NCI-H146 (cell line): ENCODE measurements around the gene SMAD5.
A peak's percentile ranks its signal among the peaks of the same experiment; 100 is the strongest.

ENCODE experiments used
- DNase-seq: peaks from one replicate; lab custom pipeline; 2025; lab: John Stamatoyannopoulos, UW

Gene SMAD5

DNA sequence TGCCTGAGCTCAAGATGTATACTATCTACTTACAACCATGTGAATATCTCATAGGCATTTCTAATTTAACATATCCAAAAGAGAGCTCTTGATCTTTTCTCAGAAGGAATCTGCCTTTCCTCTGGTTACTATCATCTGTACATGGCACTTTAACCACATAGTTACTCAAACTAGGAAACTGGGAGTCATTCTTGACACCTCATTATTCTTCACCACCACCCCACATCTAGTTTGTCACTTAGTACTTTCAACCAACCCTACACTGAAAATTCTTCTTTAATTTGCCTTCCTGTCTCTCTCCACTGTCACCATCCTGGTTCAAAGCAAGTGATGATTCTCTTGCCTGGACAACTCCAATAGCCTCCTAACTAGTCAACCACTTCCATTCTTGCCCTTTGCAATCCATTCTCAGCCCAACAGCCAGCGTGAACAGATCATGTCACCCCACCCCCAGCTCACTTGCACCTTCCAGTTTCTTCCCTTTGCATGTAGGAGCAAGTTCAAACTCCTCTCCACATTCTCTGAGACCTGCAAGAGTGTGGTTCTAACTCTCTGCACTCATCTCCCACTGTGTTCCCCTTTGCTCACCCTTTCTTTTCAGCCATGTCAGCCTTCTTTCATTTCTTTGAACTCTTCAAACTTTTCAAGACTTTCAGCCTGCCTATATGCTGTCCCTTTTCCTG is 17.3 kb upstream of the SMAD5 start:
- no peak for DNase-seq

DNA sequence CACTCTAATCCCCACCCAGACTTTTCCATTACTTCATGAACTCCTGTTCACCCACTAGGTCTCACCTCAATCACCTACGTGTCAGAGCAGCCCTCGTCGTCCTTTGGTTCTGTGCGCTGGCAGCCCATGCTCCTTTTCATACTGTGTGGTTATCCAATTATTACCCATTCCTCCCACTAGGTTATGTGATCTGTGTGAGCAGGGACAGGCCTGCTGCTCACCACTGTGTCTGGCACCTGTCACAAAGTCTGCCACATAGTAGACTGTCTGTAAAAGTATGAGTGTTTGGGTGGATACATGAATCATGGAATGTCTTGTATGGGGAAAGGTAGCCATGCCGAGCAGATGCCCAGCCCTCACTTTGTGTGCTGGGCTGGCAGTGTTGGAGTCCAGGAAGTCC is 12.1 kb upstream of the SMAD5 start:
- DNase-seq = no peak

DNA sequence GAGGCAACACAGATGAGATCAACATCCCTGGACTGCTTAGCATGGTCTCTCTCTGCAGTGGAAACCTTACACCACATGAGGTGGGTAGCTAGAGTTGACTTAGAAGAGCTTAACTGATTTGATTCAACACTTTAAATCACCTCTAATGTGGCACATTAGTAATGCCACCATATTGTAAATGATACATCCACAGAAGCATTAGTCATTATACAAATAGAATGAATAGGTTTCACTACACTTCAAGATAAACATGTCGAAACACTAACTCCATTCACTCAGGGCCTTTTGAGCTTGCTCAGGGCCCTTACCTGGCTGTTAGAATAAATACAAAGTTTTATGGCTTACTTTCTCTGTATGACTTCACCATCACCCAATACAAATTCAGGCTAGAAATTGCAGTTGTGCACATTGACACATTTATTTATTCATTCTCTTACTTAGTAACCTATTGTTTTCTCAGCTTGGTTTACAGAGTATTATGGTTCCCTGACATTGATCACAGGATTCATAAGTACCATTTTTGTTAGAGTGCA is 9.3 kb upstream of the SMAD5 start:
- peak; percentile 12 for DNase-seq

DNA sequence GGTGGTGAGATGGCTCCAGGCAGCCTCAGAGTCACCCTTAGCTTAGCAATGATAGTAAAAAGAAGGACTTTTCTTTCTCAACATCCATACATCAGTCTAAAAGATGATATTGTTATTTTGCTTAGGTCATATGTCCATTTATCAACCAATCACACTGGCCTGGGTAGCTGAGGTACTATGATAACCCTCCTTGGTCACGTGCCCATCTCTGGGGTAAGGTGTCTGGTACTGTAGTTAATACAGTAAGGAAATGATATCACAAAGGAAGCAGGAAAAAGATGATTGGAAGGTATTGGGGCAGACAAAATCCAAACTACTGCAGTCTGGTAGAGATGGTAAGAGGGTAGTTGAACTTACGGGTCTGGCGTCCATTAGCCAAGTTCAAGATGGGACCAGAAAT is 5.1 kb upstream of the SMAD5 start:
- no peak for DNase-seq

DNA sequence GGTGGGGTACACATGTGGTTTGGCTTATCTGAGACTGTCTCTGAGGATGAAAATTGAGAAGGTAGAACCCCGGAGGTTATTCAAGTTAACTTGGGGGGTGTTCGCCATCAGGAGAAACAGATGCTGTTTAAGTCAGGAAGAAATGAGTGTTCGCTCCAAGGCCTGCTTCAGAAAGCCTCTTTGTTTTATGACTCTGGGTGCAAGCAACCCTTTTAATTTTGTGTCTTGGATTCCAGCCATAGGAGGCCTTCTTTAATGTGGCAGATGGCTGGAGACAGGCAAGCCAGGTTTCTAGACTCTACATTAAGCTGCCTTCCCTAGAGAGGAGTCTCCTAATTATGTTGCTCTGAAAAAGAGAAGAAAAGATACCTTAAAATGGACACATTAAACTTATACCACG is 4.2 kb upstream of the SMAD5 start:
- no peak for DNase-seq

DNA sequence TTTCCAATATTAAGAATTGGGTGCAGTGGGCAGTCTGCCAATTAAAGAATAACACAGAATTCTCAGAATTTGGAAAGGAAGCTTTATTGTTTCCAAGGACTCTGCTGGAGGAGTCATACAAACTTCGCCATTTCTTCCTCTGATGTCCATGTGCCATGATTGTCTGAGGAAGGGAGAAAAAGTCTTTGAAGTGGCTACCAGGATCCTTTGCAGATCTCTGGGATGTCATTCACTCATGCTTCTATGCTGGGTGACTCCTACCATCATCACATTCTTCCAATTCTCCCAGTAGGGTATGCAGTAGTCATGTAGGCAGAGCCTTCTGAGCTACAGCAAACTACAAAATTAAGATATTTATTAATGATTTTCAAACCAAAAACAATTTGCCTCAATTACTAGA is 3.2 kb upstream of the SMAD5 start:
- DNase-seq = no peak

DNA sequence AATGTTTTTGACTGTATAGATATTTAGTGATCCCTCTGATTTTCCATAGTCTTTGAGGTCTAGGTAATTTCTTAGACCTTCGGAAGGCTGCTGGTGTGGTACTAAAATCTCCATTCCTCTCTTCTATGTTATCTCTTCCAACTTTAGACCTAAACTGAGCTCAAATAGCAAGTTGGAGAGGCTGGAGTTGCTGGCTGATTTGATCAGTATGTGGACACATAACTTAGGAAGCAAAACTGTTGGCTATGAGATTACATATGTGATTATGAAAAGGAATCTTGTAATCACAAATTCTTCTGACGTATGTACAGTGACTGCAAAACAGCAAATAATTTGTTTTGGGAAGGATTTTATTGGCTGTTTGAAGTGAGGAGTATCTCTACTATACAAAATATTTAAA is 2.1 kb upstream of the SMAD5 start:
- no peak for DNase-seq

DNA sequence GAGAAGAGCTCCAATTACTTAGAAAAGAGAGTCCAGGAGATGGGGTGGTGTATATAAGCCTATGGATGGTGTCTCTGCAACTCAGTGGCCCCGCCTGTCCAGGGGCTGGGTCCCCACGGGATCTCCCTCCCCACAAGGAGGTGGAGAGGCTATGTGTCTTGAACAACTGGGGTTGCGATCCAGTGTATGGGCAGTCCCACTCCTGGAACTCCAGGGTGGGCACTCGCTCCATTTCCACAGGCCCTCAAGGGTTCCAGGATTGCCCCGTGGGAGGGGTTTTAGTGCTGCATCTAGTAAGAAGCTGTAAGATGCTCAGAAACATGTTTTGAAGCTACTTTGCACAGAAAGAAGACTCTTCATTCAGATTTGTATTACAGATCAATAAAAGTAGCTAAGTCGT is 558 bp upstream of the SMAD5 start:
- DNase-seq = no peak

DNA sequence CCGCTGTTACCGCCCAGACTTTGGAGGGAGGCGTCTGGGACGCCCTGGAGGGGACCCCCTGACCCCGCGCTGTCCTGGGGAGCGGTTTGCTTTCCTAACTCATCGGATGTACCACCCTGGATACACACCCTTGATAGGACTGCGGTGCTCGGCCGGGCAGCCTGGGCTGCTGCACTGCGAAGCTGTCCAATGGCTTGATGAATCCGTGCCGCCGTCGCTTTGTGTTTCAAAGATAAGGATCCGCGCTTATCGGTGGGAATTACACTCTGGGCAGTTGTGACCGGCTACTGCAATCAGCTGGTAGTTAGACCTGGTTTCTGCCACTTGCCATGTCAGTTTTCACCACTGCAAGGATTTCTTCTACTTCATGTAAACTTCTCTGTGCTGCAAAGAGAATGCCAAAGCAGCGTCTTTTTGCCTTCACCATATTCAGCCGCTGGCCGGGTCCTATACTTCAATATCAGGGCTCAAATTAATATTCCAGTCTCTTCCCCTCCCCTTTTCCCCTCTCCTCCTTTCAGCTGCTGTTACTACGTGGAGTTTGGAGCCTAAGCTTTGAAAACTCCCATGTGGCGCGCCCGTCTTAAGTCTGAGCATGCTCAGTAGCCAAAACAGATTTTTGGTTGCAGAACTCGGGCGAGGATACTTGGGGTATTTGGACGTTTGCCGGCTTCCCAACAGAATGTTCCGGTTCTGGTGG is 727 bp downstream of the SMAD5 start:
- DNase-seq = peak; percentile 56

DNA sequence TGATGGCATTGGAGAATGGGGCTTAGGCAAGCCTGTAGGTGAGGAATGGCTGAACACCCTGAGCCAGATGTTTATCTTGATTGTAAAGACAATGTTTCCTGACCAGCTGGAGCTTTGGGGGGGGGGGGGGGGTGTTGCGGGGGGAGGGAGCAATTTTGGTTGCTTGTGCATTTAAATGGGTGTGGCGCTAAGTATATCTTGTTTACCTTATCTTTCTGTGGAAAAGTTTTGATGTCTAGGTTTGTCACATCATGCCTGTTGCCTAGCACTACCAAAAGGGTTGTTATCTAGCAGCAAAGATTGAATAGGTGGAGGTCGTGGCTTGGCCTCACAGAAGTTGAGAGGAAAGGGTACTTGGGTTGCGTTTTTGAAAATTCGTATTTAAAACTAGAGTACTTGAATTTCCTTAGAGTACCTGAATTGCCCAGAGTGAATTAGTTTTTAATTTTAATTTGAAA is 1.3 kb downstream of the SMAD5 start:
- DNase-seq = no peak

DNA sequence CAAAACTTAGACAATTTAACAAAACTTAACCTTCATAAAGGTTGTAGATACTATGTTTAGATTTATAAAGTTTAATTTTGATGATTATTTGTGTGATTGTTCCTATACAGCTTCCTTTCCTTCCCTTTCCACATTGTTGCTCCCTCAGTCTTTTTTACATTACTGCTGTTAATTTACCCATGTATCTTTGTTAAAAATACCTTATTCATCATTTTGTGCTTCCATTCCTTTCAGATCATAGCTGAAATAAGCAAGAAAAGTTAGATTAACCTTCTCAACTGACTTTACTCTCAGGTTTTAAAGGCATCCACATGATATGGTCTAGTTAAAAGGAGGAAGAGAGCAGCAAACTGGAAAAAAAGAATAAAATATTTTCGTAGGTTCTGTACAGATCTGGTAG is 2.0 kb downstream of the SMAD5 start:
- DNase-seq = no peak

DNA sequence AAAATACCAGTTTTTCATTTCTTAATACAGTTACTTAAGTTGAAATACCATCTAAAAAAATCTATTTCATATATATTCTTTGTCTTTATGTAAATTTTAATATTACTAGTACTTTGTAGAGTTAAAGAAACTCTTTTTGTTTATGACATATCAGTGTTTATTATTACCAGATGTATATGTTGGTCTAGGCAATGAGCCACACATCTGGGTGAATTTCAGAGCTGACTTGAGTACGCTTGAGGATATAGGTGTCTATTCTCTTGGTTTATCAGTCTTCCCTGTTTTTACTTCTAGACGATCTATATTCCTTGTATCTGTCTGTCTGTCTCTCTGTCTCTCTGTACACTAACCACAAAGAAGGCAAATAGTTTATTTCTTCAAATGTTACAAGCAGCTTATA is 2.9 kb downstream of the SMAD5 start:
- DNase-seq = no peak

DNA sequence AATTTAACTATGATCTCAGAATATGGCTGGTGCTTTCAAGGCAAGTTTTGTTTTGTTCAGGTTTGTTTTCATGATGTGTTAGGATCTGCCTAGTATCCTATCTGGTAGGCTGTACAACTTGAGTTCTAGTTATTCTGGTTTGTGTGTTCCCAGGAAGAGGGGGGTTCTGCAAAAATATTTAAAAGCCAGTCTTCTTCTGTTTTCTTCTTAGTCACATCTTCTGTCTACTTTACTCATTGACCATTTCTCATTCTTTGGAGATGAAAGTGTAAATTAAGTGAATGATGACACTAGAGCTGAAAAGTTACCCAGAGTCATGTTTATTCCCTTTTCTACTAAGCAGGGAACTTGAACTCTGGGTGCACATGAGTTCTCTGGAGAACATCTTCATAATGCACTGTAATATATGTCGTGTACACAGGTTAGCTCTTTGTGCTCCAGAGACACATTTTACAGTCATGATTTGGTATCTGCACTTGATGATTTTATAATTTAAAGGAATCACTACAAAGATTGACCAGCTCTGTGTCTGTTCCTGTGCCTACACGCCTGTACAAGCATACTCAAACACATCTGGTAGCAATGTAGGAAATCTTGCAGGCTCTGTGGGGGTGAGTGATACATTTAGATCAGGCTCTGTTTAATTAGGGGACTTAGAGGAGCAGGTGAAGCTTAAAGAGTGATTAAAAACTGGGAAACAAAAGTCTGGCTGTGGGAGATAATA is 5.0 kb downstream of the SMAD5 start:
- no peak for DNase-seq

DNA sequence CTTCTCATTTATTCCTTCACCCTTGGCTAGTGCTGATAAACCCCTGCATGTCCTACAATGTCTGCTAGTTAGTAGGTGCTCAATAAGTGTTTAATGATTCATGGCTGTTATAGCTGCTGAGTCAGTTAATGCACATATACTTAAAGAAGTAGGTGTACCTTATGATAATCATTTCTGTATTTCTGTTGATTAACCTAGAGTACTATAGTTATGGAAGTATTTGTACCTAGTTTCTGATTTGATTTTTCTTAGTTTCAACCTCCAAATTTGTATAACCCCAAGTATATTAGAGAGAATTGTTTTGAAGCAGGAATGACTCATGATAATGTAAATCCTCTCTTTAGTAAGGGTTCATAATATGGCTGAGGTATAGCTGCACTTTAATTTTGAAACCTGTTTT is 8.9 kb downstream of the SMAD5 start:
- no peak for DNase-seq

DNA sequence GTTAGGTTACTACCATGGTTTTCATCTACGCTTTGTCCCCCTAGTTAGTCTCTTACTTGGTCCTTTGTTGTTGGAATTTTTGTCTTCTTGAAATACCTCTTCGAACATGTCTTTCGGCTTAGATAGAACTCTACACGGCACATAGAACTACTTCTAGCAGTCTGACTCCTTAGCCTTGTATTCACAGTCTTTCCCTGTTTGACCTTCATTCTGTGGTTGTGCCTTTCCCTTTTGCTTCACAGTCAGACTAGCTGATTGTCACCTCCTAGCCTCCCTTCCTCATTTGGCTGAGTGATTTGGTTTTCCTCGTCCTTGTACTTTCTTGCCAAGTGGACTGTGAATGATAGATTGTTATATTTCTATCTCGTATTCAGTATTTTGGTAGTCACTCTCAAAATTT is 10.7 kb downstream of the SMAD5 start:
- no peak for DNase-seq

DNA sequence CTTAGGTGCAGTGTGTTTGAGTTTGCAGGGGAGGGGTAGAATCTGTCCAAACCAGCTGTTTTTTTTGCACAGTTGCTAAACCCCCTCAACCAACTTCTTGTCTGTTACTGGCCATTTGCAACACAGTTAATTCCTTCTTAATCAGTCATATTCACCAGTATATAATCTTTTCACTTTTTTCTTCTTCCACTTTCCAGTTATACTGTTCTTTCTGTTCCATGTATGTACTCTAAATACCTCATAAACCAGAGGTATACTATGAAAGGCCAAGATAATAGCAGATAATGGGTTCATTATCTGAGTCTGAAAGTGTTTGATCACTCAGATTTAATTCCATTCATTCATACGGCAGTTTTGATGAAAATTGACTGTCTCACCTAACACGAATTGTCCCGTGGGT is 11.1 kb downstream of the SMAD5 start:
- DNase-seq = no peak

DNA sequence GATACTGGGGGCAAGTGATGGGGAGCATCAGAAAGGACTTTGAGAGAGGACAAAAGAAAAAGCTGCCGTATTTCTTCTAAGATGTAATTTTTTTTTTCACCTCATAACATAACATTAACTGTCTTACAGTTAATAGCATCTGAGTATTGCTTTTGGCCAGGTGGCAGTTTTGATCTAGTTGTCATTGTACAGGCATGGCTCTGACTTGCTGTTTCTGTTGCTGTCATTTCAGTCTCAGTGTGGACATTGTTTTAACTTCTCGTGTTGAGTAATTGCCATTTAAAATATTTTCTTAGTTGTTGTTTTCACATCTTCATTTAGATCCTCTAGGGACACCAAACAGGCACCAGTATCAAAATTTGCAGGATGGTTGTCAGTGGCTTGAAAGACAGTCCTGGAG is 12.4 kb downstream of the SMAD5 start:
- no peak for DNase-seq

DNA sequence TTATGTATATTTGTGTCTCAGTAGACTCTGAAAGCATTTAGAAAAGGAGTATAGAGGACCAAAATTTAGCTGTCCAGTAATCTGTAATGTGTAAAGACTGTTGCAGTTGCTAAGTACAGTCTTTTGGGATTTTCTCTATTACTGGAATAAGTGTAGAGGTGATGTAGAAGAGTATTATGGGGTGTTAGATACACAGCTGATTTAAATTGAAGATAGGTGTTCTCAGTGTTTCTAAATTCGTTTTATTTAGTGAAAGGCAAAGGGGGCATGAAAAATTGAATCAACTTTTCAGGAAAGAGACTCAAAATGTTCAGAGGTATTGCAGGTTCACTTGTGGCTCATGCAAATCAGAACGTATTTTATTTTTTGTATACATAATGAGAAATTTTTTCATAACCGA is 13.6 kb downstream of the SMAD5 start:
- DNase-seq = no peak

DNA sequence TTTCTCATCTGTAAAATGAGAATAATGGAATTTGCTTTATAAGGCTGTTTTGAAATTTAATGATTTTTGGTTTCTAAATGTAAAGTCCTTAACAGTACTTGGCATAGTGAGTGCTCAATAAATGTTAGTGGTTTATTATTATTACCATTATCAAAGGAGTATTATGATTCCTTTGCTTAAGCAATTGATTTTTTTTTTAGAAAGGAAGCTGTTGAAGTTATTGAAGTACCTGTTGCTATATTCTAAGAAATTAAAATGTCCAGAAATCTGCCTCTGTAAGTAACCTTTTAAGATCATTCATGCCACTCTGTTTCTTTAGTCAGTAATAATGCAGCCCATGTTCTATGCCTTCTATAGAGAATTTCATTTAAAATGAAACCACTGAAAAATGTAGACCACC is 15.0 kb downstream of the SMAD5 start:
- DNase-seq = no peak

DNA sequence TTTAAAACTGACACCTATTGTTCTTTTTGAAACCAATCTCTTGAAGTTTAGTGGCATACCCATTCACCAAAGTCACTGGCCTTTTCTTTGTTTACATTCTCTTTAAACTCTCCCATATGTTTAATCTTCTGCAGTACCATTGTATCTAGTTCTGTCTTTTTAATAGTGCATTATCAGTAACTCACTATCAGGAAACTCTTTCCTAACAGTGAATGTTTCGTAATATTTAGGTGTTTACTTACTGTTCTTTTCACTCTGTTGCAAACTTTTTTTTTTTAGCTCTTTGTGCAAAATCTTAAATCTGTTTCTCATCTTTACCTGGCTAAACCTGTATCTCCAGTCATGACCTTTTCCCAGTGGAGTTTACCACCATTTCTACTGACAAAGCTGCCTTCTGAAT is 17.2 kb downstream of the SMAD5 start:
- DNase-seq = no peak

DNA sequence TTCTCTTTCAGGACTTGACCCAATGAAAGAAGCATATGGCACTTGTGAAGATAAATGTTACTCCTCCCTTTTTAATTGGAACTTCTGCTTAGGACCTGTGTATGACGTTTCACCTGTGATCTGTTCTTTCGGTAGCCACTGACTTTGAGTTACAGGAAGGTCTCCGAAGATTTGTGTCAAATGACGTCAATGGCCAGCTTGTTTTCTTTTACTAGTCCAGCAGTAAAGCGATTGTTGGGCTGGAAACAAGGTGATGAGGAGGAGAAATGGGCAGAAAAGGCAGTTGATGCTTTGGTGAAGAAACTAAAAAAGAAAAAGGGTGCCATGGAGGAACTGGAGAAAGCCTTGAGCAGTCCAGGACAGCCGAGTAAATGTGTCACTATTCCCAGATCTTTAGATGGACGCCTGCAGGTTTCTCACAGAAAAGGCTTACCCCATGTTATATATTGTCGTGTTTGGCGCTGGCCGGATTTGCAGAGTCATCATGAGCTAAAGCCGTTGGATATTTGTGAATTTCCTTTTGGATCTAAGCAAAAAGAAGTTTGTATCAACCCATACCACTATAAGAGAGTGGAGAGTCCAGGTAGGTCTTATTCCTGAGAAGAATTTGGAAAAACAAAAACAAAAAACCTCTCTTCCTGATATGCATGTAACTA is 21.1 kb downstream of the SMAD5 start:
- DNase-seq = no peak

DNA sequence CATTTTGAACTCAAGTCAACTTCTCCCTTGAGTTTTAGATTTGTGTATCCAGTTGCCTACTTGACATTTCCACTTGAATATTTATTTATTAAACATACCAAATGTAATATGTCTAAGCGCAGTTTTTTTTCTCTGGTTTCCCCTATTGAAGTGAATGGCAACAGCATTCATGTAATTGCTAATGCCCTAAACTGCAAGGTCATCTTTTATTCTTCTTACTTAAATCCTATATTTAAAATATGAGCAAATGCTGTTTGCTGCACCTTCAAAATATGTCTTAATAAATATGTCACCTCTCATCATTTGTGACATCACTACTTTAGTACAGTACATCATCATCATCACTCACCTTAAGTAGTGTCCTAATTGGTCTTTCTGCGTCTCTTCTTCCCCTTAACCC is 22.4 kb downstream of the SMAD5 start:
- DNase-seq = no peak

DNA sequence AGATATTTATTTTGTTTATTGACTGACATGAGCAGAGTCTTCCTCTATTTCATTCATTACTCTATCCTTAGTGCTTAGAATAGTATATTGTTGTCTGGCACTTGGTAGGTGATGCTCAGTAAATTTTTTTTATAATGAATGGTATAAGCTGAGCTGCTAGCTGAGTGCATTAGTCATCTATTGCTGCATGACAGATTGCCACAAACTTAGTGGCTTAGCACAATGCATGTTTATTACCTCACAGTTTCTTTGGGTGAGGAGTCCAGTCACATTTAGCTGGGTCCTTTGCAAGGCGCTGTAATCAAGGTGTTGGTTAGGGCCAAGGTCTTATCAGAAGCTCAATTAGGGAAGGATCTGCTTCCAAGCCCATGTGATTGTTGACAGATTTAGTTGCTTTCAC is 23.1 kb downstream of the SMAD5 start:
- no peak for DNase-seq
